ENCODE results near the gene RPS16. TPM values are rescaled to one million over a fixed set of nuclear protein-coding genes. Genes with fewer than 3 reads are reported as not detected.

RPS16 gene
- total and polyA plus RNA-seq, 2 of the 13 experiments (the other 11 are each of a cell fraction or from before 2014, with no cell fraction given): 488 to 2,583 TPM

- TF ChIP-seq HDAC2 (CRISPR knock-in tag; IDR thresholded peaks at IDR 0.05): peak; percentile 63
- peak; percentile 58; the same call in 1 of the 2 replicates for TF ChIP-seq ZNF563 (CRISPR knock-in tag; IDR thresholded peaks at IDR 0.05)
- no peak for TF ChIP-seq ATF7 (IDR thresholded peaks at IDR 0.05)
- peak; percentile 63; the same call in 1 of the 2 replicates for TF ChIP-seq ATF7 (CRISPR knock-in tag; IDR thresholded peaks at IDR 0.05)
- peak; percentile 79; the same call in 1 of the 2 replicates for TF ChIP-seq KDM5B (CRISPR knock-in tag; IDR thresholded peaks at IDR 0.05; ENCODE audit: borderline replicate concordance)
- TF ChIP-seq ARHGAP35 (CRISPR knock-in tag; IDR thresholded peaks at IDR 0.05; ENCODE audit: borderline replicate concordance): peak; percentile 35; the same call in 1 of the 2 replicates
- no peak for TF ChIP-seq NR3C1 (CRISPR knock-in tag; IDR thresholded peaks at IDR 0.05)
- TF ChIP-seq ZNF580 (CRISPR knock-in tag; IDR thresholded peaks at IDR 0.05; ENCODE audit: borderline replicate concordance, low read depth): peak; percentile 87; the same call in 1 of the 2 replicates
- 0 out of 2 replicates have a peak, but pooled peaks have one; percentile 24 for TF ChIP-seq HMG20B (CRISPR knock-in tag; conservative IDR thresholded peaks at IDR 0.05)
- no peak for TF ChIP-seq ZNF644 (CRISPR knock-in tag; IDR thresholded peaks at IDR 0.05; ENCODE audit: low read depth)
- peak; percentile 66; the same call in 1 of the 2 replicates for TF ChIP-seq ZNF616 (CRISPR knock-in tag; IDR thresholded peaks at IDR 0.05; ENCODE audit: low read depth)
- TF ChIP-seq STAG1 (CRISPR knock-in tag; IDR thresholded peaks at IDR 0.05): no peak
- 0 out of 2 replicates have a peak, but pooled peaks have one; percentile 36 for TF ChIP-seq HOXA9 (CRISPR knock-in tag; IDR thresholded peaks at IDR 0.05; ENCODE audit: borderline replicate concordance)
- TF ChIP-seq, protein P1, sequence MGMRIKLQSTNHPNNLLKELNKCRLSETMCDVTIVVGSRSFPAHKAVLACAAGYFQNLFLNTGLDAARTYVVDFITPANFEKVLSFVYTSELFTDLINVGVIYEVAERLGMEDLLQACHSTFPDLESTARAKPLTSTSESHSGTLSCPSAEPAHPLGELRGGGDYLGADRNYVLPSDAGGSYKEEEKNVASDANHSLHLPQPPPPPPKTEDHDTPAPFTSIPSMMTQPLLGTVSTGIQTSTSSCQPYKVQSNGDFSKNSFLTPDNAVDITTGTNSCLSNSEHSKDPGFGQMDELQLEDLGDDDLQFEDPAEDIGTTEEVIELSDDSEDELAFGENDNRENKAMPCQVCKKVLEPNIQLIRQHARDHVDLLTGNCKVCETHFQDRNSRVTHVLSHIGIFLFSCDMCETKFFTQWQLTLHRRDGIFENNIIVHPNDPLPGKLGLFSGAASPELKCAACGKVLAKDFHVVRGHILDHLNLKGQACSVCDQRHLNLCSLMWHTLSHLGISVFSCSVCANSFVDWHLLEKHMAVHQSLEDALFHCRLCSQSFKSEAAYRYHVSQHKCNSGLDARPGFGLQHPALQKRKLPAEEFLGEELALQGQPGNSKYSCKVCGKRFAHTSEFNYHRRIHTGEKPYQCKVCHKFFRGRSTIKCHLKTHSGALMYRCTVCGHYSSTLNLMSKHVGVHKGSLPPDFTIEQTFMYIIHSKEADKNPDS (CRISPR knock-in tag; IDR thresholded peaks at IDR 0.05): 0 out of 2 replicates have a peak, but pooled peaks have one; percentile 40
These were observed 44.8 kb upstream of the RPS16 start, which contains the start of gene TIMM50 (continued) for GRCh38 chr19:39480337-39481228.

All from HepG2 (cell line).